T-helper 1 cell (primary cell): Measurements from ENCODE around the gene CCT7.

Experiments used
- DNase-seq, 5 donors: peaks; one replicate each; pipeline ENCODE4 v3.0.0-alpha.2; 2012 to 2020

Gene CCT7

DNA sequence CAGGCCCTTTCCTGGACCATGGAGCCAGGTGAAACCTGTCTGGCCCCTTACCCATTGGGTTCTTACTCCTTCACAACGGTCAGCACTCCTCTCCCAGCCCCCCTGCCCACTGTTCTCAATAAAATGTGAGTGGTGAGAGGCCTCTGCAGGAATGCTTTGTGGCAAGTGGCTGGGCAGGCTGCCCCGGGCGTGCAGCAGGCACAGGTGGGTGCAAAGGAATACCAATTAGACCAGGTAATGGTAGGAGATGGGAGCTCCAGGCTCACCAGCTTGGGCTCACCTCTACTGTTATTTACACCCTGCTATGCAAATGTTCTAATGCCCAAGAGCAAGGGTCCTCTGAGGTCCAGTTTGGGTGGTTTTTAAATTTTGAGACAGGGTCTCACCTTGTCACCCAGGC is 7.0 kb upstream of the CCT7 start:
- DNase-seq: no peak

DNA sequence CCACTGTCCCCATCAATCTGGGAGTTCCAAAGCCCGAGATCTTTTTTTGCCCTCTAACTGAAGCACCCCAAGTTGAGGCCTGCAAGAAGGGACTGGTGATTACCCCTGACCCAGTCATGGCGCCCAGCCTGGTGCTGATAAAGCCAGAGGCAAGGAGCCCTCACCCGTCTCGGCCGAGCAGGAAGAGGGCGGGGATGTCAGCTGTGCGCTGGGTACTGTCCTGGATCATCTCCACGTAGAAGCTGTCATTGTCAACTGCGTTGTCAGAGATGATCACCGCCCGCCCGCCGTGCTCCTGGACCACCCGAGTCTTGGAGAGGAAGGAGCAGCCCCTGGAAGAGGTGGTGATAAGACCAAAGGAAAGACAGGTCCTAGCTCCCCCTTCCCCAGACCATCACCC is 5.5 kb upstream of the CCT7 start:
- DNase-seq: no peak

DNA sequence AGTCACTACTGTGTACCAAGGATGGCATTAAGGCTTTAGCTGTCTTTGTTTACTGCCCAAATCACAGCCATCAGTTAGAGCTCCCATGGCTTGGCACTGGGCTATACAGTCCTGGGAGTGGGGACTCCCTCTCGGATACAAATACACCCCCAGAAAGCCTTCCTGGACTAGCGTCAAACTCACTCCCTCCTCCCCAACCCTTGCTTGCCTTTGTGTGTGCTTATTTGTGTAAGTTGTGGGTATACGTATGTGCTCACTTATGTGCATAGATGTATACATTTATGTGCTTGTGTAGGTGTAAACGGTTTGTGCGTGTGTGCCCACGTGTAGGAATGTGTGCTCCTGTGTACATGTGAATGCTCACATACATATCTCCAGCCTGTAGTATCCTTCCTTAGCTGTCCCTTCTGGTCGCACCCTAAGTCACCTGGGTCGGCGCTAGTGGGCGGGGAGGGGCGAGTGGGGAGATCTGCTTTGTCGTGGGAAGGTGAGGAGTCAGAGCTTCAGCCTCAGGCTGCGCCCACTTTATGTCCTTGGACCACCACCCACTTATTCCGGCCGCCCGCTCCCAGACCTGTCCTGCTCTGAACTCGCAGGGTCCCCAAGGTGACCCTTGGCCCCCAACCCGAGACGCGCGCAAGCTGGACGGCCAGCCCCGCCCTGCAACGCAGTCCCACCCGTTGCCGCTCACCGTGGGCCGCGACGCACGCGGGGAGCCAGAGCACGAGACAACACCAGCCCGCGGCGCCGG is 1.5 kb upstream of the CCT7 start:
- DNase-seq: peak in 3 of 5 donors; percentile 9 to 49 (median 14)

DNA sequence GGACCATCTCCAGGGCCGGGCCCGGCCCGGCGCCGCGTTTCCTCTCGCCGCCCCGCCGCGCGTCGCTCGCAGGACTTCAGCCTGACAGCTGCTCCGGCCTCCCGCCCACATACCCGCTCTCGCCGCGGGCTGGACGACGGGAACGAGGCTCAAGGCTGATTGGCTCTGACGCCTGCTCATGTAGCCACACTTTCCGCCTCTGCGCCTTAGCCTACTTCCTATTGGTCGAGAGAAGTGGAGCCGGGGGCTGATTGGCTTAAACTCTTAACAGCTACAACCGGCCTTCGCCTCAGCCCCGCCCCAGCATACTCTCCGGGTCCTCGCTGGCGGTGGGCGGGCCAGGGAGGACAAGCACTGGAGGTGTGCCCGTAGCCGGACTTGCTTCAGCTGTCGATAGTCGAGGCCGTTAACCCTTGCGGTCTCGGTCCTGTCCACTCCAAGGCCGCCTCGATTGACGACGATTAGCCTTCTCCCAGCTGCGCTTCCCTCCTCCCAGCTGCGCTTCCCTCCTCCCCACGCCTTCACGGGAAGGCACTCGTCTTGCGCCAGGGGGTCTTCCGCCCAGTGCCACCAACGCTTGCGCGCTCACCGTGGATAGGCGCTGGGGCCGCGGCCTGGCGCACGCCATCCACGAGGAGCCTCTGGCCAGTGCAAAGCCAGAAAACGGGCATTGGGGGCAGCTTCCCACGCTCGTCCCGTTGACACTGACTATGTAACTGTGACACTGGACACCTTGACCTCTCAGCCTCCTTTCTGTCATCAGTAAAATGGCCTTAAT is 765 bp upstream of the CCT7 start, which contains the start of gene PRADC1:
TSS of gene PRADC1 (minus strand) at position 86 of the 778 bp plus-strand sequence. CDS start at position 7, 79 bp downstream.
- peak; percentile 88 to 97 (median 92) for DNase-seq

DNA sequence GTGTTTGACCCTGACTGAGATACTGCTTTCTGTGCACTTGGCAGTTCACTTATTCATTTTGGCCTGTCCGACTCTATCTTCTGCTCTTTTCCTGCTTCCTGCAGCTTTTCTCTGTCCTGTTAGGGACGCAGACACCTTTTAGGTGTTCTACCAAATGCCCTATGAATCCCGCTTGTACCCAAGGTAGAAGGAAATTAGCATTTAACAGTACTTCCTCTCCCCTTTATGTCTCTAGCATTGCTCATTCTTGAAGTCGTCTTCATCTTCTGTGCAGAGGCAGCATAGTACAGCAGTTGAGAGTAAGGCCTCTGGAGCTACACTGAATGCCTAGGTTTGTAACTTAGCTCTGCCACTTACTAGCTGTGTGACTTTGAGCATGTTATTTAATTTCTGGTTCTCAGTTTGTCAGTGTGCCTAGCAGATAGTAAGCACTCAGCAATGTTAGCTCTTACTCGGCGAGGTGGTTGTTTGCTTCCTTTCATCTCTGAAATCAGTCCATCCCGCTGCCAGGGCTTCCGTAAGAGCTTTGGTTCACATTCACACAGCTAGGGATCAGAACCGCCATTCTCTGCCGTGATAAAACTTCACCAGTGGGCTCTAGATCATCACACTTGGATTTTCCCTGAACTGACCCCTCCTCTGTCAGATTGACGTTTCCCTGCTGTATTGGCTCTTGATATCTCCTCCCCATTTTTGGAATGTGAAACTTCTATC is 1.4 kb downstream of the CCT7 start:
- peak in 1 of 5 donors; percentile 23 for DNase-seq

DNA sequence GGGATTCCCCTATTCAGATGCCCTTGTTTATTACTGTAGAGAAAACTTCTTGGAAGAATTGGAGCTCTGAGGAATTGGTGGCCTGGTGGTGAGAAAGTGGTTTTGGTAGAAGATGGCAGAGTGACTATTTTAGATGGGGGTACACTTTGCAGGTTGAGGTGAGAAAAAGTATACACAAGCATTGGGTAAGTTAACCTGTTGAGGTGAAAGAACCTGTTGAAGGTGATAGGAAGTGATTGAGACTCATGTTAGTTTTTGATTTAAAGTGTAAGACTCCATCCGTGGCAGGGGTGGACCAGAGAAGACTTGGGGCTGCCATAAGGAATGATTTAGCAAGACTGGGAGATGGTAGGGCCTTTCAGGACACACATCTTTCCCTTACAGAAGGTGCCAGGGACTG is 3.1 kb downstream of the CCT7 start:
- DNase-seq: no peak

DNA sequence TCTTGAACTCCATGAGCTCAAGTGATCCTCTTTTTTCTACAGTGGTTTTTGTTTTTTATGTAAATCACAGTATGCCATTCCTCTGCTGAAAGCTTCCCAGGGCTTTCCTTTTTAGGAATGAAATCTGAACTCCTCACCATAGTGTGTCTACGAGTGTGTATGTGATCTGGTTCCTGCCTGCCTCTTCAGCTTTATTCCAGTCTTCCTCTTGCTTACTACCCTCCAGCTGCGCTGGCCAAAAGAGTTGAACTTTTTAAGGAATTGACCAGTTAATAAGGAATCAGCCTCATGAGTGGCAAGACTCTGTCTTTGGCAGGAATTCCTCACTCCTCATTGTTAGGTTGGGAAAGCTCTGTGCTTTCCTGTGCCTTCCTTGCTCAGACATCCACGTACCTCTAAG is 4.0 kb downstream of the CCT7 start:
- no peak for DNase-seq

DNA sequence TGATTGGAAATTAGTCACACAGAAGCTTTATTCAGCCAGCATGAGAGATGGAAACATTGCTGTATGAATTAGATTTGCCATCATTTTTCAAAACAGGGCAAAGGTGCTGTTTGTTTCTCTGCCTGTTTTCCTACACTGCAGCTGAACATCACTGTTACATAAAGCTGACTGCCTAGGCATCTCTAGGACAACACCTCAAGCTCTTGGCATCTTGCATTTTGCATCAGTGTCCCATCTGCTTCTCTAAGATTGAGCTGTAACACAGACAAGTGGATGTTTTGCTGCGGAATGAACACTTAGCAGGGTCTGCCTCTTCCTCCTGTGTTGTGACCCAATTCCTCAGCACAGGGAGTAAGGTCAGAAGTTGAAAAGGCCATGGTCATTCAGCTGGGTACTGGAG is 4.9 kb downstream of the CCT7 start:
- DNase-seq: no peak

DNA sequence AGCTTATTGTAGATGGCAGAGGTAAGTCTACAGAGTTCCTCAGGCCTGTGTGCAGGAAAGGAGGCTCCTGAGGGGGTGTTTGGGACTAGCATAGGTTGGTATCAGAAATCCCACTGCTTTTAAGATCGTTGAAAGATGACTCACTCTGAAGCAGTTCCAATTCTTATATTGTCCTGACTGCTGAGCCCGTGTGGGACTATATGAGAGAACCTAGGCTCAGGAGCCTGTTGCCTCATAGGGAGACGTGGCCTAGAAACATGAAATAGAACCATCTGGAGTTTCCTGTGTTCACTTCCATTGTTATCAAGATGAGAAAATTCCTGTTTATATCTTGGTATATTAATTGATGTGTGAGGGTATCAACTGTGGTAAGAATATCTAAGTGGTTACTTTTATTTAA is 5.7 kb downstream of the CCT7 start:
- DNase-seq: no peak

DNA sequence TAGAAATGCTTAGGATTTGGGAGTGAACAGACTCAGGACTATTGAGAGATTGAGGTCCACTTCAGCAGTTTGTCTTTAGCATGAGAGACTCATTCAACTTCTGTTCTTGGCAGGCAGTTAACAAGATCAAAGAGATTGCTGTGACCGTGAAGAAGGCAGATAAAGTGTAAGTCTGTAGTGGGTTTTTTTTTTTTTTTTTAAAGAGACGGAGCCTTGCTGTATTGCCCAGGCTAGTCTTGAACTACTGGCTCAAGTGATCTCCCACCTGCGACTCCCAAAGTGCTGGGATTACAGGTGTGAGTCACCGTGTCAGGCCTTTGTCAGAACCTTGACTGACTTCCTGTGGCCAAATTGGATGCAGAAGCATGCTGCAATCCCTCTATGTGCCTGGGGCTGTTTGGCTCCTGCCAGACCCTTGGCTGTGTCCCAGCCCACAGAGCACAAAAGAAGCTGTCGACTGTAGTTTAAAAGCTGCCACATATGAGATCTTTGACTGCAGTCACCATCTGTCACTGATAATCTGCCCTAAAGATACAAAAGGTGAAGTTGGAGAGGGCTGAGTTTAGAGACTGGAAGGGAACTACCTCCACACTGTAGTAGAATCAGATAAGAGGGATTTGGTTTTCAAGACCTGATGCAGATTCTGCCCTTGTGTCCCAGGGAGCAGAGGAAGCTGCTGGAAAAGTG is 9.9 kb downstream of the CCT7 start:
- DNase-seq: no peak

DNA sequence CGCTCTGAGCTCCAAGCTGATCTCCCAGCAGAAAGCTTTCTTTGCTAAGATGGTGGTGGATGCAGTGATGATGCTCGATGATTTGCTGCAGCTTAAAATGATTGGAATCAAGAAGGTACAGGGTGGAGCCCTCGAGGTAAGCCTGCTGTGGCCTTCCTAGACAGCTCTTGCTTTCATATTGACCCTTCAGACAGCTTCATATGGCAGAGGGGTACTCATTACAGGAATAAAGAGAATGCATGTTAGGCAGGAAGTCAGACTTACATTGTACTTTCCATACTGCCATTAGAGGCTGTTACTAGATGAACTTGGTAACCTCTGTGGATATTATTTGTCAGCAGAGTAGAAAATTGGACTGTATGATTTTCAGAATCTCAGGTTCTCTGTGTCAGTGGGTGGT is 10.5 kb downstream of the CCT7 start:
- DNase-seq: peak in 1 of 5 donors; percentile 22

DNA sequence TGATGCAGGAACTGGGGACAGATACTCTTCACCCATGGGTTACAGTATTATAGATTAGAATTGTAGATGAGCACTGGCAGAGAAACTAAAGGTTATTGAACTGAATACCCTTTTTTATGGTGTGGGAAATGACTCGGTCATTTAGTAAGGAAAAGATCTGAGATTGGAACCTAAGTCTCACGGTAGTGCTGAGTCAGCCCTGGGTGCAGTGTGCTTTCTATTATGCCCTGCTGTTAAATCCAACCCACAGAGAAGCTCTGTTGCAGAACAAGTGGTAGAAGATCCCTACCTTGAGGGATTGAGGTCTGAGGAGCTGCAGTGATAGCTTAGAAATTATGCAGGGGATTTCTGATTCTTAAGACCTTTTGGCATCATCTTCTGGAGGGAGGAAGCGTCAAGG is 12.7 kb downstream of the CCT7 start:
- no peak for DNase-seq

DNA sequence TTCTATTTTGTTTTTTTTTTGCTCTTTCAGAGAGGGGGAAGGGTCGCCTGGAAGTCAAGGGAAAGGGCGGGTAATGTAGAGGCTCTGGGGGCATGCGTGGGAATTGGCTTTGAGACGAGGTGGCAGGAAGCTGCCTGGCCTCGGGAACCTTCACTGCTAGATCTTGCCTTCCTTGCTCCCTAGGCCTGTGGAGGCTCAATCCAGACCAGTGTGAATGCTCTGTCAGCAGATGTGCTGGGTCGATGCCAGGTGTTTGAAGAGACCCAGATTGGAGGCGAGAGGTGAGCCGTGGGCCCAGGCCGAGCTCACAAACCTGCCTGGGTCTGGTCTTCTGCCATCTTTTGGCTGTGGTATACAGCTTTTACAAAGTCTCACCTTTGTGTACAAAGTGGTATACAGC is 15.5 kb downstream of the CCT7 start:
- no peak for DNase-seq

DNA sequence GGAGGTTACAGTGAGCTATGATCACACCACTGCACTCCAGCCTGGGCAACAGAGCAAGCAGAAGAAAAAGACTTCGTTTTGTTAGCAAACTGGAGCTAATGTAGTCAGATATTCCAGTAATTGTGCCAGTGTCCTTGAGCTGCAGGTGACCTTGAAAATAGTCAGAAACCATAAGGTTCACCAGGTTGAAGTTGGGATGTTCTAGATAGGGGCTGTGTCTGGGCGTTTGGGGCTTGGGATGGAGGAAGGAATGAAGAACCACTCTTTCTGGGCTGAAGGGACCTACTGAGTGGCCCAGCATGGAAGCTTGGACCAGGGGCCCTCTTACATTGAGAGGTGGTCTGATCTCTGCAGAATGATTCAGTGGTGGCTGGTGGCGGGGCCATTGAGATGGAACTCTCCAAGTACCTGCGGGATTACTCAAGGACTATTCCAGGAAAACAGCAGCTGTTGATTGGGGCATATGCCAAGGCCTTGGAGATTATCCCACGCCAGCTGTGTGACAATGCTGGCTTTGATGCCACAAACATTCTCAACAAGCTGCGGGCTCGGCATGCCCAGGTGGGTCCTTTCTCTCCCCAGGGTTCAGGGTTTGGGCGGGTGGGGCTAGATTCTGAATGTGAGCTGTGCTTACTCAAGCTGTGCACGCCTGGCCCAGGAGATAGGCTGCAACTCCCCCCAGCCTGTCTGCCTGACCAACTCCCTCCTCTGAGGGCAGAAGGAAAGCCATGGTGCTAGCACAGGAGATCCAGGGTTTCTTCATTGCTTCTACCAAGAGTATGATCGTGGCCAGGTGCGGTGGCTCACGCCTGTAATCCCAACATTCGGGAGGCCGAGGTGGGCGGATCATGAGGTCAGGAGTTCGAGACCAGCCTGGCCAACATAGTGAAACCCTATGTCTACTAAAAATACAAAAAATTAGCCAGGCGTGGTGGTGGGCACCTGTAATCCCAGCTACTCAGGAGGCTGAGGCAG is 17.1 kb downstream of the CCT7 start:
- DNase-seq: no peak

DNA sequence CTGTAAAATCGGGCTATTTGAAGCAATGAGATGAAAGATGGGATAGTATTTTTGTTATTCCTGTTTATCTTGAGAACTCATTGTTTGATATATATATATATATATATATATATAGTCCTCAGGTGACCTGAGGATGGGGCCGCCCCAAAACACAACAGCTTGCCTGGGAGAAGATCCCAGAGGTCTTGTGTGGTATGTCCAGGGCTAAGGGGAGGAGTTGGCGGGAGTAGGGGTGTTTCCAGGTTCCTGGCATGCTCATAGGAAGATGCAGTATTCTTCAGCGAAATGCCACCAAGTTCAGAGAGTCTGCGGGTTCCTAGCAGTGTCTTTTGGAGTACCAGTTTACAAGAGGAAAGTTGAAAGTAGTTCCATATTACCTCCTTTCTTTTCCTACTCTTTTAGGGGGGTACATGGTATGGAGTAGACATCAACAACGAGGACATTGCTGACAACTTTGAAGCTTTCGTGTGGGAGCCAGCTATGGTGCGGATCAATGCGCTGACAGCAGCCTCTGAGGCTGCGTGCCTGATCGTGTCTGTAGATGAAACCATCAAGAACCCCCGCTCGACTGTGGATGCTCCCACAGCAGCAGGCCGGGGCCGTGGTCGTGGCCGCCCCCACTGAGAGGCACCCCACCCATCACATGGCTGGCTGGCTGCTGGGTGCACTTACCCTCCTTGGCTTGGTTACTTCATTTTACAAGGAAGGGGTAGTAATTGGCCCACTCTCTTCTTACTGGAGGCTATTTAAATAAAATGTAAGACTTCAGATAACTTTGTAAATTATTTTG is 18.3 kb downstream of the CCT7 start:
- no peak for DNase-seq

DNA sequence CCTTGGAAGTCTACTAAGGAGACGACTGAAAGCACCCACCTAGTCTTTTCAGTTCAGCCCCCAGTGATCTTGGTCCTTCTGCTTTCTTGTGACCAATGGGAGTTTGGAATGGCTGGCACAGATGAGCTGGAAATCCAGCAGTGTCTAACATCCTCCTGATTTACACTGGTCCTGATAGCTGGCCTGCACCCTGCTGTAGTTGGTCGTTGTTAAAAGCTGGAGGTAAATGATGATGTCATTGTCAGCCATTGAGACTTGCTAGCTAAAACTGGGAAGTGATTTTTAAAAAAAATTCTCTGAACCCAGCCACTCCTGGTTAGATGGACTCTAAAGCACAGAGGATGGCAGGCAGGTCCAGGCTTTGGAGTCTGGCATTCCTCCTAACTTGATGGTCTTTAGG is 19.3 kb downstream of the CCT7 start:
- no peak for DNase-seq

DNA sequence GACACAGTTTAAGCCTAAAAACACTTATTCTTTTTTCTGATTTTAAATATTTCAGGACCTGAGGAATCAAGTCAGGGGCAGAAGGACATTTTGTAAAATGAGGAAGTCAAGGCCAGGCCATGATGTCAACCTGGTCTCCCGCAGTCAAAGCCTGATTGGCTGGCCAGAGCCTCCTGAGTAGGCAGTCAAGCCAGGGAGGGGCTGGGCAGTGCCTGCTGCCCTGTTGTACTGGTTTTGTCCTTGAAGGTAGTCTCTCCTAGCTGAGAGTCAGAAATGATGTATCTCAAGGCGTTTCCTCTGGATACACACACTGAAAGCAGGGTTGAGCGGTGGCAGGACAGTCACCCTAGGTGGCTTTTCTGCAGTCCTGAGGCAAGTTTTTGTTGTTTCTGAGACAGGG is 19.8 kb downstream of the CCT7 start:
- no peak for DNase-seq

DNA sequence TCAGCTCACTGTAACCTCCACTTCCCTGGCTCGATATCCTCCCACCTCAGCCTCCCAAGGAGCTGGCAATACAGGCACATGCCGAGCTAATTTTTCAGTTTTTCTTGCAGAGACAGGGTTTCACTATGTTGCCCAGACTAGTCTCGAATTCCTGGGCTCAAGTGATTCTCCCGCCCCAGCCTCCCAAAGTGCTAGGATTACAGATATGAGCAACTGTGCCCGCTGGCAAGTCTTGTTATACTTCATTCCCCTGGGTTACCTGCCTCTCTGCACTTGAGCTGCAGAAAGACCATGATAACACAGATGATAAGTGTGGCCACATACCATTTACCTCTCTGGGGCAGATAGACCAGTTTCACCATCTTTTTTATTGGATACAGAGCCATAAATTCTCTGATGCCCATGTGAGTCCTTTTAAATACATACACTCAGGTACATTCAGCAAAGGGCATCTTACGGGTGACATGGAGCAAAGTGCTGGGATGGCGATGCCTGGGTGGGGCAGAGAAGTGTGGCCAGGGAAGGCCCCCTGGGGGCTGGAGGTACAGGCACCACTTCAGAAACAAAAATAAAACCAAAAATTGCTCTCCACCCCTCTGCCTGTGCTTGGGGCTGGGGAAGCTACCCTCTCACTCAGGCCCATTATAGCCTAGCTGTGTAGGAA is 20.4 kb downstream of the CCT7 start:
- DNase-seq: no peak

DNA sequence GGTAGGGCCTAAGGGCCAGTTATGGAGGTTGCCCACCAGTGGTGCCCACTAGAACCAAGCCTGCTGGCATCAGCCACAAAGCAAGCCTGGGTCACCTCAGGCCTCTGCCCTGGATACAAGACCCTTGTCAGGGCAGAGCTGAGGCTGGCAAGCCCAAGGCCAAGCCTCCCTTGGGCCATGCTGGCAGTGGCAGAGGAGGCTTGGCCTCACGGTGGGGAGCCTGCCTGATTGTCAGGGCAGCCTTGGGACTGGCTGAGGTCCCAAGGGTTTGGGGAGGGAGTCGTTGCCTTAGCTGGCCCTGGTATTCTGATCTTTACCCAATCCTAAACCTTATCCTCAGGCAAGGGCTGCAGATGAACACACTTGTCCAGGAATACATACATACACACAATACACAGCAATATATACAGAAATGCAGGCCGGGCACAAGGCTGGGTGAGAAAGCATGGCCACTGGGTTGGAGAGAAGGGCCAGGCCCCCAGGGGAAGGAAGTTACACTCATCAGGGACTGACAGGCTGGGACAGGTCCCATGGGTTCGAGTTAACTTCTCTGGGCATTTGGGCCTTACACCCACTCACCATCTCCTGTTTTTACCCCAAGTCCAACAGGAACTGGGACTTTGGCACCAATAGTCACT is 21.0 kb downstream of the CCT7 start:
- DNase-seq: no peak
